GM21786 (cell line): ENCODE data around the gene SGCB.

Experiments used
- ATAC-seq: cut with Tn5 transposase; IDR thresholded peaks from one replicate; pipeline ENCODE4 v1.9.1; 2021; ENCODE audit not compliant: unreplicated experiment

The SGCB gene

DNA sequence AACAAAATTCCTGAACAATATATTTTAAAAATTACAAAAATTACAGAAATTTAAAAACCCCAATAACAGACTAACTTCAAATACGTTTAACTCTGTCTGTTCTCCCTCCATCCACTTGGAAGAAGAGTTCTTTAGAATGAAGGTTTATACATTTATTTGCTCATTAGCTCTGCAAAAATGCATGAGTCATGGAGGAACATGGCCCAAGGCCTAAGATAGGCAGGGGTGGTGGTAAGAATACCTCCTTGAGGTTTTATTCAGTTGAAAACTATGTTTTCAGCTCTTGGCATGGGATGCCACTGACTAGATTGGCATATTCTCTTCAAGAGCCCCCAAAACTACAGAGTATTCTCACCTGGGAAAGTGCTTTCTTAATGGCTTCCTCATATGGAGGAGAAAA, 9.1 kb downstream of the SGCB start:
- no peak for ATAC-seq

DNA sequence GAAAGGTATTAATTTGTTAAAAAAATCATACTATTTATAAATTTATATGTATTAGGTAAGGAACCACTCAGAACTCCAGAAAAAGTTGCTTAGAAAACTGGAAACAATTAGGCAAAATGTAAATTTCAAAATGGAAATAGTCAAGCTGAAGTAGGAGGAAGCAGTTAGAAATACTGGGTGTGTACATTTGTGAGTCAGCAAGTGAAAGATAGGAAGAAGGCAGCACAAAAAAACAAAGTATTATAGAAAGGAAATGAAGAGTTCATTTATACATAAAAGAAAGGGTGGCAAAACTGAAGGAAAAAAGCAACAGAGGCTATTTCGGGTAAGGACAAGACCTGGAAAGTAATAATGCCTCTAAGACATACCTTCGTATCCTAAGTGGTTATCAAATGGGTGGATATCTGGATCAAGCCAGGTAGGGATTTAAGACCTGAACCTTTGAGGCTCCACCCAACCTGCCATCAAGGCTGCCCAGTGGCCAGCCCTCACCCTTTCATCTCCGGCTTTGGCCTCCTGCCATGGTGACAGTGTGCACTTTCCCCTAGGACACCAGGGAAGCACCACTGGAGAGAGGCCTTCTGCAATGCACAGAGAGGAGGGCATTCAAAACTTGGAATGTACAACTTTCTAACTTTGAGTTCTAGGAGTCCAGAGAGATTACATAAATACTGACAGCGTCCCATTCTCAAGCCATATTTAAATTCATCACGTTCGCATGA, 18.0 kb downstream of the SGCB start, which contains the start of gene LRRC66:
TSS of gene LRRC66 (minus strand) at position 428 of the 722 bp plus-strand sequence. CDS start 2,750 bp downstream, outside the sequence.
- no peak for ATAC-seq

DNA sequence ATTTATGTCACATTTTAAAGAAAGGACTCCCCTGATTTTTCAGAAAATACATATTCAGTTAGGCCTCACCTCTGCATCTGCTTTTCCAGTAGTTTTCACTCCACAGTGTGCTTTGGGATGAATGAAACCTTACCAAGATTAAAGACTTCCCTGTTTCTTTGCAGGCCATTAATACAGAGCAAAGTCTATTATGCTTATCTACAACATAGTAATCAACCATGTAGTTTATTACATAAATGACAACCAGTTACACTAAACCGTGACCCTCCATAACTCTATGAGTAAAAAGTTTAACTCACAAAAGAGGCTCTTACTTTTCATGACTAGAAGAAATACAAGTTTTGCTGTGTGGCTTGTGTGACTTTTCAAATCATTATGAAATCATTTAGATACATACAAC, 20.3 kb downstream of the SGCB start:
- no peak for ATAC-seq

DNA sequence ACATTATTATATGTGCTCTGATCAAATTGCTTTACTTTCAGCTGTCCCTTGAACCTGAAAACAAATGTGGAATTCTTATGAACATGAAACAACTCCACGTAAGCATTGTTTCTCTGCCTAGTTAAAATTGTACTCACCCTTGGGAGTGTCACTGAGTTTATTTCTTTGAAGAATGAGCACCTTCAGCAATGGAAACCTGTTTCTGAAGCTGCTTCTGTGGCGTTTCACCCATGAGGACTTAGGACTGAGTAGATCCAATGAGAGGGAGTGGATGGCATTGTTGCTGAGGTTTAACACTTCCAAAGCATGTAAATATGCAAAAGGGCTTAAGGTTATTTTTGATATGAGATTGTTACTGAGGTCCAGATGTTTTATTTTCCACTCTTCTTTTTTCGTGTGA, 21.1 kb downstream of the SGCB start:
- no peak for ATAC-seq

DNA sequence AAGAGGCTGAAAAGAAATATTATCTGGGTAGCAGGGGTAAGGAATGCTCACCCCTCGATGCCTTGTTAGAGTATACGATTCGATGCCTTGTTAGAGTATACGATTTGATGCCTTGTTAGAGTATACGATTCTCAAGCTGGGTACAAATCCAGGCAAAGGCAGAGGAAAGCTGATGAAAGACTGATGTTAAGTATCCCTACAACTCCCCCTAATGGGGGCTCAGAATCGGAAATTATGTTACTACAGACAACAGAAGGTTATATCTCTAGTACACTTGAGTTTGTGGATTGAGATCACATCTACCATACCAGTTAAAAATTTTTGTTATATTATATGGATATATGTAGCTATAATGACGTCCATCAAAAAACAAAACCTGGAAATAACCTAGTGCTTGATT, 22.7 kb downstream of the SGCB start:
- ATAC-seq: no peak

DNA sequence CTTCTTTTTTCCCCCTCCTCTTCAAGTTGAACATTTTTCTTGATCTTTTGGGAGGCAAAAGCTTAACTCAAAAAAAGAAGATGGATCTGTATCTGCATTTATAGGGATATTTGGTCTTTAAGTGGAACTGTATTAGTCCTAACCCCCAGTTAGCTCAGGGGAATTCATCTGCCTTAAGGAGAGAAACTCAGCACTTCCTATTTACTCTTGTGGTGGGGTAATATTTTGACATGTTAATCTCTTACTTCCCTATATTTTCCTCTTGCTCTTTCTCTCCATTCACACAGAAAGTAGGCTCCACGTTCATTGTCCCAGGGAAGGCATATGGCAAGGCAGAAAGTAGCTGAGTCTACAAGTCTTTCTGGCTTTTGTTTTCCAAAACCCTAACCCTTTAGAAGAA, 23.2 kb downstream of the SGCB start:
- ATAC-seq: no peak

DNA sequence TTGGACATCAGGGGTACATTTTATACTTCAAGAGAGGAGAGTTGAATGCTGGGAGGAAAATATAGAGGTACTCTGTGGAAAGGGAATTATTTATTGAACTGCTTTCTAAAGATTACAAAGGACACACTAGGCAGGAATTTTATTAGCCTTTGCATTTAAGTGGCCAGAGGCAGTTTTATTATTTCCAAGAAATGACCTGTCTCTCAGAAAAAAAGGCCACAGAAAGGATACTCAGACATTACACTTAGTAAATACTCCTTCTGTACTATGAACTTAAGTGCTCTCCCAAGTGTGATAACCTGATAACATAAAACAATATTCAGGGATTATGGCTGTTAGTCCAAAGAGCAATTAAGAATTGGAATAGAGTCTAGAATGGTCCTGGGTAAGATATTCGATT, 25.4 kb downstream of the SGCB start:
- ATAC-seq: no peak

DNA sequence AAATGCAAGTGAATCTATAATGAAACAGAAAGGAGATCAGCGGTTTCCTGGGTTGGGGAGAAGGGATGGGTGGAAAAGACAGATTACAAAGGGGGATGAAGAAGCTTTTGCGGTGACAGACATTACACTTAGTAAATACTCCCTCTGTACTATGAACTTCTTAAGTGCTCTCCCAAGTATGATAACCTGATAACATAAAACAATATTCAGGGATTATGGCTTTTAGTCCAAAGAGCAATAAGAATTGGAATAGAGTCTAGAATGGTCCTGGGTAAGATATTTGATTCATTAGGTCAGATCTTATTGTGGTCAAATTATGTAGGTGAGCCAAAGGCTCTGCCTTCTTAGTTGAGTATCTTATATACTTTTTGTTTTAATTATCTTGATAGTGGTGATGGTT, 27.1 kb downstream of the SGCB start:
- no peak for ATAC-seq

DNA sequence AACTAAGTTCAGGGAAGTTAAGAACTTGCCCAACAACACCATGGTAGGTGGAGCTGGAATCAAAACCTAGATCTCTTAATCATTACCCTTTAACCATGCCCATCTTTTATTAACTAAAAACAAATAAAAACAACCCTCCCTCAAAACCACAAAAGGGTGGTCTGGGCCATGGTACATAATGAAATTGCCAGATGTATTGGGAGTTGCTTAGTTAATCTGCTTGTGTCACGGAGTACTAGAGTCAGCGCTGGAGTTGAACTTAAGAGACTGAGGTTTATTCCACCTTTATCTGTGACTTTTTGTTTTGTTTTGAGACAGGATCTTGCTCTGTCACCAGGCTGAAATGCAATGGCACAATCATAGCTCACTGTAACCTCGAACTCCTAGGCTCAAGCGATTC, 31.2 kb downstream of the SGCB start:
- no peak for ATAC-seq

DNA sequence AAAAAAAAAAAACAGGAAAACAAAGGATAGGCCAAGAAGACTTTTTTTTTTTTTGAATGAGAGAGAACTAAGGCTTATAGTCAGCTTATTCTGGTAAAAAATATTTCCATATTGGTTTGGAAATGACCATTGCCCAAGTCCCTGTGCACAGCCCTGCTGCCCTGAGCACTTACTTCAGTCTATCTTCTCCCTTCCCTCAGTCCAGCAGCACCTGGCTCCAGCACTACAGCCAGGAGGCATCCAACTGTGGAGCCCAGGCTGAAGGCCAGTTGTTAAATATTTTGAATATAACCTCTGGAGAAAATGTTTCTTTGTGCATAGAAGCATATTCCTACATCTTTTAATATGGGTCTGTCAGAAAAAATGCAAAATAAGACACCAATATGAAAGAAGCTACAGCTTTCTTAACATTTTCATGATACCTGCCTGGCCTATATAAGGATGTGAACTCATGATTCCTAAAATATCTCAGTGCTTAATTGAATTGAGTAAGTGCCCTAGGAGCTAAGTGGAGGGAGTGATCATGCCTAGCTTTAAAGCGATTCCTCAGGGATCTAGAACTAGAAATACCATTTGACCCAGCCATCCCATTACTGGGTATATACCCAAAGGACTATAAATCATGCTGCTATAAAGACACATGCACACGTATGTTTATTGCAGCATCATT, 32.4 kb downstream of the SGCB start:
- ATAC-seq: no peak

DNA sequence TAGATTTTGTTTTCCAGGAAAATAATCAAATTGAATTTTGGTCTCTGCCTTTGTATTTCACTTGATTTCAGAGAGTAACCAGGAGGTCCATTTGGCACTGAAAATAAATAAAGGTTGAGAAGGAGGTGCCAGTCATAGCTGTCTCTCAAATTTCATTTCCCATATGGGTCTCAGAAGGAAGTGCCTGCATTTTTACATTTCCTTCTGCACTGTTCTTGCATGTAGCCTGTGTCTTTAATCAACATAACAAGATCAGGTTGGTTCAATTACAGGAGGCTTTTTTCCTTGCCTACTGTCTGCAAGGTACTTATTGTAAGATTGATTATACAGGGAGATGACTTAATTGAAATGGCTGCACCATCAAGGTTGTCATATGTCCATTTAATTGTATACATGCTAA, 33.7 kb downstream of the SGCB start:
- ATAC-seq: no peak

DNA sequence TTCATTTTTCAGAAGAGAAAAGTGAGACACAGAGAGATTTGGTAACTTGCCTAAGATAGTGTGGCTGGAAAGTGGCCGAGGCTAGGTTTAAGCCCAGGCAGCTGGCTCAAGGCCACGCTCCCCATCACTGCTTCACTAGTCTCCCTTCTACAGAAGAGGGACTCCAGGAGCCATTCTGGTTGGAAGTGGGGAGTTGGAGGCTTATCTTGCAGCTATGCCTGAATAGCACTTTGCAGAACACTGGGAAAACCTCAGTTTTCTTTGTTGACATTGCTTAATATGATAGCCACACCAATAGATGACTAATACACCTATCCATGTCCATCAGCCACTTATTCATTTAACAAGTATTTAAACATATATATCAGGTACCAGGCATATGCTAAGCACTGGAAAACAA, 36.5 kb downstream of the SGCB start:
- ATAC-seq: no peak

DNA sequence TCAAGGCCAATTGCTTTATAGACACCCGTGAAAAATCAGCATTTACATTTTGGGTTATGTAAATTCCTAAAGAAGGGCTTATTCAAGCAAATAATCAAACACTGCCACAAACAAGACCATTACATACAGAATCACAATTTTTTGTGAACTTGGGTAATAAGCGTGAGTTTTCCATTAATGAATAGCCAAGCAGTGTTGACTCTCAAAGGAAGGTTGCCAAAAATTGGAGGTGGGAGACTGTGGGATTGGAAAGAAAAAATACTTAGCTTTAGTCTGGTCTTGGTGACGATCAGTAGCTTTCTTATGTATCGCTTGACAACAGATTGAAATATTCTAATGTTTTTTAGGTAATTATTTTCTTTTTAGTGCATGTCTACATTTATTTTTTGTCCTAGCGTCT, 38.8 kb downstream of the SGCB start:
- ATAC-seq: no peak

DNA sequence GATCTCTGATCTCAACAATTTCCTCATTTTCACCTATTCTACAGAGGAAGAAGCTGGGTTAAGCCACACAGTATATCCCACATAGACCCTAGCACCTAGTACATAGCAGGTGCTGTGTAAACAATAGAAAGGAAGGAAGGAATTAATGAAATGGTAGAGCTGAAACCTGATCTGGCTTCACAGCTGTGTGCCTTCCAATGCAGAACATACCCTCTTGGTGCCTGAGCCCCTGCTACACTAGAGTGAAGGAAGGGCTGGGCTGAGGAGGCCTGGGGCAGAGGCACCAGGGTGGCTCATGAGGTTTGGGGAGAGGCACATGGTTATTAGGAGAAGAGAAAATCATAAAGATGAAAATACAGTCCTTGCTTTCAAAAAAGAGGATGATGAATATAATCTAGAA, 39.3 kb downstream of the SGCB start:
- no peak for ATAC-seq

DNA sequence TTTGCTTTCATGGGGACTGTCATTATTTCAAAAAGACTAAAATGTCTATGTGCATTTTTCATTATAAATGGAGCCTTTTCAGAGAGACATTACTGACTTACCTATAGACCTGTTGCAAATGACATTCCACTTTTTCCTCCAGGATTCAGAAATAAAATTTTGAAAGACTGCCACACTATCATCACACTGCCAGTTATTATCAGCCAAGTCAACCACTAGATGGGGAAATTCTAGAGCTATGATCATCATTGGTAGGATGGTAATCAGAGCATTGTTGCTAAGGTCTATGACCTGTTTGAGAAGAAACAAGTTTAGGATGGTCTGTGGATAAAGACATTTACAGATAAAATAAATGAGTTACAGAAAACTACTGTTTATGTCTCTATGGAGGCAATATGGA, 40.5 kb downstream of the SGCB start:
- no peak for ATAC-seq

DNA sequence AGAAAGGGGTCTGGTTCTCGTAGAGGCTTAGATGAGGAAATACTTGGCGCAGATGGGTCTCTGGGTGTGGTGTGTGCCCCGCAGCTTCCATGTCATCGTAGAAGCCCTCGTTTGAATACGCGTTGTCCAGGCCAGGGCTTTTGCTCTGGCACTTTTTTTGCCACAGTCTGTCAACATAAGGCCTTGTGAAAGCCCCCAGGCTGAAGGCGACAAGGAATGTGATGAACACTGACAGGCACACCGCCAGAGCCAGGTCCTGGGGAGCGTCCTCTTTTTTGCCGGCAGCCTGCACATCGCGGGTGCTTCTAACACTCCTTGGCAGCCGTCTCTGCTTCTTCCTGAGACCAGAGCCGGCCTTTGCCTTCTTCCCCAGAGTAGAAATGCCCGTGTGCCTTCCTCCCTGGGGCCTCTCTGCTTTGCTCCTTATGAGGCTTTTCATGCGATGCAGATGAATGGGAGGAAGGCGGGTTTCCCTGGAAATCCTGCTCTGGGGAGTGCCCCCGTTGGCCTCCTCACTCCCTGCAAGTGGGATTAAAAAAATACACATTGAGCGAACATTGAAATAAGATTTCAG, 42.4 kb downstream of the SGCB start:
- ATAC-seq: no peak
